Activated CD4-positive, CD25-positive, alpha-beta regulatory T cell treated with anti-CD3 and anti-CD28 coated beads, Interleukin-2, amount 50 U/mL, for 72 hours (primary cell): ENCODE measurements around the gene SARDH.
"Not testable (repeated sequence)": the region's sequence is repeated elsewhere in the genome, so short reads cannot be mapped to it uniquely, and the experiment has no call there.

Experiments used
- DNase-seq: peaks from one replicate; pipeline ENCODE4 v3.0.0; 2021

Gene SARDH

GRCh38 chr9:133640580-133641395 lies 97.4 kb downstream of the SARDH start:
- no peak for DNase-seq

- DNase-seq, result no peak
Observed at GRCh38 chr9:133640160-133640559, 98.0 kb downstream of the SARDH start.

- no peak for DNase-seq
Observed at GRCh38 chr9:133639613-133640012, 98.5 kb downstream of the SARDH start.

- no peak for DNase-seq
Observed at GRCh38 chr9:133638711-133639110, 99.4 kb downstream of the SARDH start.

- no peak for DNase-seq
Observed at GRCh38 chr9:133638076-133638475, 100.1 kb downstream of the SARDH start.

GRCh38 chr9:133637451-133638055 lies 100.6 kb downstream of the SARDH start:
- DNase-seq, result no peak

- no peak for DNase-seq
Observed at GRCh38 chr9:133636902-133637301, 101.2 kb downstream of the SARDH start.

GRCh38 chr9:133635533-133636531 lies 102.3 kb downstream of the SARDH start, which contains the start of gene DBH:
Gene DBH, plus strand, starts transcription at chr9:133636363. Its CDS starts 9 bp downstream, at chr9:133636372.
- no peak for DNase-seq

- DNase-seq, result no peak
Observed at GRCh38 chr9:133635098-133635497, 103.1 kb downstream of the SARDH start.

GRCh38 chr9:133634081-133634691 lies 104.0 kb downstream of the SARDH start:
- DNase-seq, result no peak

GRCh38 chr9:133633681-133634080 lies 104.5 kb downstream of the SARDH start:
- no peak for DNase-seq

GRCh38 chr9:133632806-133633680 lies 105.1 kb downstream of the SARDH start:
- DNase-seq, result no peak

GRCh38 chr9:133631111-133631510 lies 107.0 kb downstream of the SARDH start:
- DNase-seq, result no peak

- DNase-seq, result no peak
Observed at GRCh38 chr9:133629221-133630110, 108.7 kb downstream of the SARDH start.

- DNase-seq, result no peak
Observed at GRCh38 chr9:133628766-133629165, 109.4 kb downstream of the SARDH start.

- no peak for DNase-seq
Observed at GRCh38 chr9:133627341-133627740, 110.8 kb downstream of the SARDH start.

GRCh38 chr9:133626008-133626407 lies 112.1 kb downstream of the SARDH start:
- not testable (repeated sequence) for DNase-seq

GRCh38 chr9:133622555-133622954 lies 115.6 kb downstream of the SARDH start:
- no peak for DNase-seq

GRCh38 chr9:133621725-133622267 lies 116.4 kb downstream of the SARDH start:
- no peak for DNase-seq

- no peak for DNase-seq
Observed at GRCh38 chr9:133619791-133620190, 118.4 kb downstream of the SARDH start.
